ENCODE measurements around the gene DUS3L.

DNA sequence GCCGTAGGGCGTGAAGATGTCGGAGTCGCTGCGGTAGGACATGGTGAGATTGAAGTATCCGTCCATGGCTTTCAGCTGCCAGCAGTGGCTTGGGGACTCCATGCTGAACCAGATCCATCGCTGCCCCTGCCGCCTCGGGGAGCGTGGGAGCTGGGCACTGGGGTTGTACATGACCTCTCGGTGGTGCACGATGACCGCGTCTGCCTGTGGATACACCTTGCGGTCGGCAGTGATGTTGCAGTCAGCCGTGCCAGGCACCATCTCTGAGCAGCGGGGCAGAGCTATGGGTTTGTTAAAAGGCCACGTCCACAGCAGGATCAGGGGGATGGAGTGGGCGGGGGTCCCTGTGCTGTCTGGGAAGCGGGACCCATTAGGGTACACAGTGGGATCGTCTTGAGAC lies 41.1 kb upstream of the DUS3L start:
- TF ChIP-seq, protein P1, sequence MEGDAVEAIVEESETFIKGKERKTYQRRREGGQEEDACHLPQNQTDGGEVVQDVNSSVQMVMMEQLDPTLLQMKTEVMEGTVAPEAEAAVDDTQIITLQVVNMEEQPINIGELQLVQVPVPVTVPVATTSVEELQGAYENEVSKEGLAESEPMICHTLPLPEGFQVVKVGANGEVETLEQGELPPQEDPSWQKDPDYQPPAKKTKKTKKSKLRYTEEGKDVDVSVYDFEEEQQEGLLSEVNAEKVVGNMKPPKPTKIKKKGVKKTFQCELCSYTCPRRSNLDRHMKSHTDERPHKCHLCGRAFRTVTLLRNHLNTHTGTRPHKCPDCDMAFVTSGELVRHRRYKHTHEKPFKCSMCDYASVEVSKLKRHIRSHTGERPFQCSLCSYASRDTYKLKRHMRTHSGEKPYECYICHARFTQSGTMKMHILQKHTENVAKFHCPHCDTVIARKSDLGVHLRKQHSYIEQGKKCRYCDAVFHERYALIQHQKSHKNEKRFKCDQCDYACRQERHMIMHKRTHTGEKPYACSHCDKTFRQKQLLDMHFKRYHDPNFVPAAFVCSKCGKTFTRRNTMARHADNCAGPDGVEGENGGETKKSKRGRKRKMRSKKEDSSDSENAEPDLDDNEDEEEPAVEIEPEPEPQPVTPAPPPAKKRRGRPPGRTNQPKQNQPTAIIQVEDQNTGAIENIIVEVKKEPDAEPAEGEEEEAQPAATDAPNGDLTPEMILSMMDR (IDR thresholded peaks at IDR 0.05), result no peak
- no peak for TF ChIP-seq ZFX (IDR thresholded peaks at IDR 0.05; ENCODE audit: borderline replicate concordance)

Measured in 22Rv1 (cell line).